K562 (cell line): ENCODE data around the gene SLC25A10. TPM values are rescaled to one million over a fixed set of nuclear protein-coding genes. Genes with fewer than 3 reads are reported as not detected.
A peak's percentile ranks its signal among the peaks of the same experiment; 100 is the strongest.

Source experiments
- ATF1 ChIP-seq, 2 experiments: fragments of 450-650 bp in 1 of 2; IDR thresholded peaks; 2 replicates each; pipeline ENCODE4 v1.6.1; 2016; ENCODE audit warnings: missing compliant biosample characterization in 1 of 2, missing genetic modification characterization in 1 of 2
- CBX8 ChIP-seq: fragments of 200-600 bp; sonication (generic); IDR thresholded peaks from 2 replicates; pipeline ENCODE4 v1.6.1; 2012; ENCODE audit warnings: borderline replicate concordance, mixed run types, low read depth, mild to moderate bottlenecking, moderate library complexity, mixed read lengths, low read length, control low read depth, inconsistent platforms; ENCODE audit not compliant: poor library complexity, severe bottlenecking; ENCODE audit errors: extremely low read depth
- CHD2 ChIP-seq: IDR thresholded peaks from 2 replicates; pipeline ENCODE4 v1.6.1; 2011; ENCODE audit warnings: low read depth, low read length
- ESRRB ChIP-seq: fragments of 250-450 bp; sonication (Bioruptor Pico); IDR thresholded peaks from 2 replicates; pipeline ENCODE4 v1.5.0; 2020; ENCODE audit warnings: mild to moderate bottlenecking, moderate library complexity, borderline replicate concordance
- HDAC3 ChIP-seq: fragments of 450-650 bp; IDR thresholded peaks from 2 replicates; pipeline ENCODE4 v1.6.1; 2018; ENCODE audit warnings: borderline replicate concordance, mild to moderate bottlenecking, moderate library complexity; ENCODE audit not compliant: partially characterized antibody
- KLF6 ChIP-seq: fragments of 250-450 bp; sonication (Bioruptor Pico); IDR thresholded peaks from 2 replicates; pipeline ENCODE4 v1.4.0; 2020; ENCODE audit warnings: mild to moderate bottlenecking, moderate library complexity, borderline replicate concordance
- MIER1 ChIP-seq: fragments of 450-650 bp; IDR thresholded peaks from 2 replicates; pipeline ENCODE4 v1.6.1; 2016; ENCODE audit warnings: antibody characterized with exemption, mild to moderate bottlenecking, low read depth
- MYC ChIP-seq, 2 experiments: fragments of 250-450 bp in 1 of 2; sonication (Bioruptor Pico) in 1 of 2; IDR thresholded peaks; 2 replicates each; pipeline versions ENCODE4 v1.5.1 to v1.6.1; 2012 to 2021; ENCODE audit warnings: low read depth in 2 of 2, borderline replicate concordance in 1 of 2, improper control_type of control experiment in 1 of 2, low read length in 1 of 2, mild to moderate bottlenecking in 1 of 2, moderate library complexity in 1 of 2
- NCOR1 ChIP-seq: fragments of 450-650 bp; IDR thresholded peaks from 2 replicates; pipeline ENCODE4 v1.6.1; 2016; ENCODE audit warnings: mild to moderate bottlenecking, moderate library complexity
- NFXL1 ChIP-seq: fragments of 450-650 bp; formaldehyde crosslinking; IDR thresholded peaks from 2 replicates; pipeline ENCODE4 v1.4.0; 2021; ENCODE audit warnings: mild to moderate bottlenecking
- NUFIP1 ChIP-seq: fragments of 450-650 bp; IDR thresholded peaks from 2 replicates; pipeline ENCODE4 v1.6.1; 2018; ENCODE audit not compliant: partially characterized antibody
- RBFOX2 ChIP-seq: fragments of 200-400 bp; formaldehyde crosslinking; IDR thresholded peaks from 2 replicates; pipeline ENCODE4 v1.6.1; 2017; ENCODE audit warnings: low read depth, mild to moderate bottlenecking, low read length, moderate library complexity
- RBM22 ChIP-seq: fragments of 200-400 bp; formaldehyde crosslinking; IDR thresholded peaks from 2 replicates; pipeline ENCODE4 v1.6.1; 2018; ENCODE audit warnings: low read length, low read depth; ENCODE audit not compliant: poor library complexity, severe bottlenecking
- SNIP1 ChIP-seq: fragments of 450-650 bp; IDR thresholded peaks from 2 replicates; pipeline ENCODE4 v1.7.1; 2017; ENCODE audit warnings: low read depth, mild to moderate bottlenecking
- SRSF7 ChIP-seq: fragments of 200-400 bp; formaldehyde crosslinking; optimal IDR thresholded peaks from 2 replicates; pipeline ENCODE3; 2017; ENCODE audit warnings: mild to moderate bottlenecking, low read depth, low read length
- TCF3 ChIP-seq: sonication (generic); formaldehyde crosslinking; IDR thresholded peaks from 2 replicates; pipeline ENCODE4 v1.4.0; 2020; ENCODE audit warnings: mild to moderate bottlenecking, missing genetic modification reagents
- ZNF212 ChIP-seq: fragments of 450-650 bp; formaldehyde crosslinking; IDR thresholded peaks from 2 replicates; pipeline ENCODE4 v1.4.0; 2020; ENCODE audit warnings: mild to moderate bottlenecking
- ZNF224 ChIP-seq: sonication (generic); formaldehyde crosslinking; IDR thresholded peaks from 2 replicates; pipeline ENCODE4 v1.8.0; 2022; ENCODE audit warnings: mild to moderate bottlenecking, missing genetic modification reagents
- ZNF444 ChIP-seq: fragments of 250-450 bp; sonication (Bioruptor Pico); IDR thresholded peaks from 2 replicates; pipeline ENCODE4 v1.4.0; 2020; ENCODE audit warnings: mild to moderate bottlenecking, moderate library complexity
- ZNF551 ChIP-seq: fragments of 250-450 bp; sonication (Bioruptor Pico); IDR thresholded peaks from 2 replicates; pipeline ENCODE4 v1.5.0; 2021; ENCODE audit warnings: mild to moderate bottlenecking, moderate library complexity
- ZNF57 ChIP-seq: fragments of 450-650 bp; formaldehyde crosslinking; IDR thresholded peaks from 2 replicates; pipeline ENCODE4 v1.4.0; 2020; ENCODE audit warnings: mild to moderate bottlenecking, moderate library complexity
- polyA plus RNA-seq, 8 experiments: library from polyadenylated mRNA; depleted of rRNA in 4 of 8; stranded (reverse) in 5 of 8; unstranded in 3 of 8; fragments of >200 nt; fragmentation: Nextera tagmentation in 2 of 8; fragmentation: Illumina TruSeq in 1 of 8; extraction: Ambion mirVana in 2 of 8; extraction: Trizol in 1 of 8; gene quantifications; 2 replicates each; pipeline versions ENCODE4 v1.2.1 to v1.2.3, GENCODE V29; 2011 to 2014; ENCODE audit warnings: inconsistent platforms in 1 of 8, missing spikeins in 1 of 8
- total RNA-seq, 7 experiments: library from RNA; depleted of rRNA in 6 of 7; stranded (reverse); fragments of >200 nt in 6 of 7; fragmentation: Illumina TruSeq in 2 of 7; extraction: Trizol in 2 of 7; gene quantifications; 2 replicates each; pipeline versions ENCODE4 v1.2.1 to v1.2.3, GENCODE V29; 2011 to 2021; ENCODE audit warnings: low replicate concordance in 1 of 7
- TF ChIP-seq, protein P1 (sequence below): sonication (generic); formaldehyde crosslinking; IDR thresholded peaks from 2 replicates; pipeline ENCODE4 v1.8.1; 2022; ENCODE audit warnings: missing genetic modification reagents
- TF ChIP-seq, protein P2 (sequence below), 2 experiments: IDR thresholded peaks; 2 replicates each; pipeline ENCODE4 v1.6.1; 2012; ENCODE audit warnings: improper control_type of control experiment in 2 of 2, low read depth in 2 of 2, low read length in 2 of 2, borderline replicate concordance in 1 of 2
- TF ChIP-seq, protein P3 (sequence below): IDR thresholded peaks from 2 replicates; pipeline ENCODE4 v1.6.1; 2016; ENCODE audit warnings: missing genetic modification characterization, missing compliant biosample characterization

SLC25A10 gene
- total and polyA plus RNA-seq, 9 of the 15 experiments (the other 6 are each of a cell fraction or from before 2014, with no cell fraction given): 0.10 to 85.6 (median 34.3) TPM

DNA sequence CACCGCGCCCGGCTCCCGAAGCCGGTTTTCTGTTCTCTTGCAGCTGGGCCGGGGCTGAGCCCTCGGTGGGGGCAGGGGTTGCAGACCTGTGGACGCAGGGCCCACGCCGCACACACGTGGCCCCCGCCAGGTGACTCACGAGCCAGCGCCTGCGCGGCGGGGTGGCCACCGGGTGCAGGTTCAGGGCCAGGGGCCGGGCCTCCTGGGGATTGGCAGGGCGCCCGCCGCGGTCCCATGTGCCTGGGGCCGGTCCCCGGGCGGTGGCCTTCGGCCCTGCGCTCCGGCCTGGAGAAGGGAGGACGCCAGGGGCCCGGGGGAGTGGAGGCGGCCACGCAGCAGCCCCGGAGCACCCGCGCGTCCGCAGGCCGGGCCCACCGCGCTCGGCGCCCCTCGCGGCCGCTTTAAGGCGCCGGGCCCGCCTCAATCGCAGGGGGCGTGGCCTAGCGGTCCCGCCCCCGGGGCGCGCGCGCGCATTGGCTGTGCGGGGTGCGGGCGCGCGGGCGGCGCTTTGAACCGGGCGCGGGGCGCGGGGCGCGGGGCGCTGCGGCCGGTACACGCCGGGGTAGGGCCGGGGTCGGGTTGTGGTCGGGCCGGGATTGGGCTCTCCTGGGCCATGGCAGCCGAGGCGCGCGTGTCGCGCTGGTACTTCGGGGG lies at the start of gene SLC25A10 (continued):
- TF ChIP-seq, protein P1, sequence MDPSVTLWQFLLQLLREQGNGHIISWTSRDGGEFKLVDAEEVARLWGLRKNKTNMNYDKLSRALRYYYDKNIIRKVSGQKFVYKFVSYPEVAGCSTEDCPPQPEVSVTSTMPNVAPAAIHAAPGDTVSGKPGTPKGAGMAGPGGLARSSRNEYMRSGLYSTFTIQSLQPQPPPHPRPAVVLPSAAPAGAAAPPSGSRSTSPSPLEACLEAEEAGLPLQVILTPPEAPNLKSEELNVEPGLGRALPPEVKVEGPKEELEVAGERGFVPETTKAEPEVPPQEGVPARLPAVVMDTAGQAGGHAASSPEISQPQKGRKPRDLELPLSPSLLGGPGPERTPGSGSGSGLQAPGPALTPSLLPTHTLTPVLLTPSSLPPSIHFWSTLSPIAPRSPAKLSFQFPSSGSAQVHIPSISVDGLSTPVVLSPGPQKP (CRISPR knock-in tag): no peak
- TF ChIP-seq ZNF444 (CRISPR knock-in tag) (no peak), MIER1 (no peak), ZNF224 (CRISPR knock-in tag) (0 out of 2 replicates have a peak, but pooled peaks have one; percentile 44), ZNF57 (CRISPR knock-in tag) (no peak), CBX8 (no peak), KLF6 (CRISPR knock-in tag) (no peak), RBFOX2 (peak; percentile 61), MYC (IDR thresholded peaks at IDR 0.05; ENCODE audit: low read depth, low read length) (peak; percentile 96), MYC (CRISPR knock-in tag; IDR thresholded peaks at IDR 0.05; ENCODE audit: borderline replicate concordance, low read depth) (no peak), NUFIP1 (no peak), NCOR1 (no peak; the same call in 1 of the 2 replicates), HDAC3 (no peak), CHD2 (no peak), ZNF551 (CRISPR knock-in tag) (no peak), ZNF212 (CRISPR knock-in tag) (no peak), ESRRB (CRISPR knock-in tag) (no peak), SRSF7 (no peak), TCF3 (peak; percentile 15; the same call in 1 of the 2 replicates), ATF1 (CRISPR knock-in tag; IDR thresholded peaks at IDR 0.05) (no peak), ATF1 (tag; IDR thresholded peaks at IDR 0.05) (peak; percentile 56; the same call in 1 of the 2 replicates), RBM22 (no peak), NFXL1 (CRISPR knock-in tag) (no peak), SNIP1 (peak; percentile 64)
- TF ChIP-seq, protein P2, sequence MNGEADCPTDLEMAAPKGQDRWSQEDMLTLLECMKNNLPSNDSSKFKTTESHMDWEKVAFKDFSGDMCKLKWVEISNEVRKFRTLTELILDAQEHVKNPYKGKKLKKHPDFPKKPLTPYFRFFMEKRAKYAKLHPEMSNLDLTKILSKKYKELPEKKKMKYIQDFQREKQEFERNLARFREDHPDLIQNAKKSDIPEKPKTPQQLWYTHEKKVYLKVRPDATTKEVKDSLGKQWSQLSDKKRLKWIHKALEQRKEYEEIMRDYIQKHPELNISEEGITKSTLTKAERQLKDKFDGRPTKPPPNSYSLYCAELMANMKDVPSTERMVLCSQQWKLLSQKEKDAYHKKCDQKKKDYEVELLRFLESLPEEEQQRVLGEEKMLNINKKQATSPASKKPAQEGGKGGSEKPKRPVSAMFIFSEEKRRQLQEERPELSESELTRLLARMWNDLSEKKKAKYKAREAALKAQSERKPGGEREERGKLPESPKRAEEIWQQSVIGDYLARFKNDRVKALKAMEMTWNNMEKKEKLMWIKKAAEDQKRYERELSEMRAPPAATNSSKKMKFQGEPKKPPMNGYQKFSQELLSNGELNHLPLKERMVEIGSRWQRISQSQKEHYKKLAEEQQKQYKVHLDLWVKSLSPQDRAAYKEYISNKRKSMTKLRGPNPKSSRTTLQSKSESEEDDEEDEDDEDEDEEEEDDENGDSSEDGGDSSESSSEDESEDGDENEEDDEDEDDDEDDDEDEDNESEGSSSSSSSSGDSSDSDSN (IDR thresholded peaks at IDR 0.05; ENCODE audit: borderline replicate concordance in 1 of 2, low read depth in 2 of 2, low read length in 2 of 2): no peak
- TF ChIP-seq, protein P3, sequence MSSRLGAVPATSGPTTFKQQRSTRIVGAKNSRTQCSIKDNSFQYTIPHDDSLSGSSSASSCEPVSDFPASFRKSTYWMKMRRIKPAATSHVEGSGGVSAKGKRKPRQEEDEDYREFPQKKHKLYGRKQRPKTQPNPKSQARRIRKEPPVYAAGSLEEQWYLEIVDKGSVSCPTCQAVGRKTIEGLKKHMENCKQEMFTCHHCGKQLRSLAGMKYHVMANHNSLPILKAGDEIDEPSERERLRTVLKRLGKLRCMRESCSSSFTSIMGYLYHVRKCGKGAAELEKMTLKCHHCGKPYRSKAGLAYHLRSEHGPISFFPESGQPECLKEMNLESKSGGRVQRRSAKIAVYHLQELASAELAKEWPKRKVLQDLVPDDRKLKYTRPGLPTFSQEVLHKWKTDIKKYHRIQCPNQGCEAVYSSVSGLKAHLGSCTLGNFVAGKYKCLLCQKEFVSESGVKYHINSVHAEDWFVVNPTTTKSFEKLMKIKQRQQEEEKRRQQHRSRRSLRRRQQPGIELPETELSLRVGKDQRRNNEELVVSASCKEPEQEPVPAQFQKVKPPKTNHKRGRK (tag): peak; percentile 8; the same call in 1 of the 2 replicates
